Activated CD8-positive, alpha-beta memory T cell treated with anti-CD3 and anti-CD28 coated beads for 4 hours (primary cell): ENCODE results near the gene FAM222B.

Experiments used
- DNase-seq, 2 donors: peaks; one replicate each; pipeline ENCODE4 v3.0.0-alpha.2; 2020; ENCODE audit warnings: low read depth in 2 of 2

The FAM222B gene

DNA sequence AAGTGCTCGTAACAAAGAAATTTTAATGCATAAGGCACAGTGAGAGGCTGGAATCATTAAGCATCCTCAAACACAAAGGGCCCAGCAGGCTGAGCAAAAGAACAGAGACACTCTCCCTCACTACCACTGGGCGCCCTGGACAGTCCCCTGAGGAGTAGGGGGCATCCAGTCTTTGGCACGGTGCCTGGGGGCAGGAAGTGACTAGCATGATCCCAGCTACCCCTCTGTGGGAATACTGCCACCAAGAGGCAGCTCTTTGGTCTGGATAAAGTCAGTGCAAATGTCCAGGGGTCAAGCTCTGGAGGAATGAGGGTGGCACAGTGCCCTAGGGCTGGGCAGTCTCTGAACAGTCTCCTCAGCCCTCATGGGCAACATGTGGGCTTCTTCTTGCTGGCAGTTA is 128.3 kb downstream of the FAM222B start:
- no peak for DNase-seq

DNA sequence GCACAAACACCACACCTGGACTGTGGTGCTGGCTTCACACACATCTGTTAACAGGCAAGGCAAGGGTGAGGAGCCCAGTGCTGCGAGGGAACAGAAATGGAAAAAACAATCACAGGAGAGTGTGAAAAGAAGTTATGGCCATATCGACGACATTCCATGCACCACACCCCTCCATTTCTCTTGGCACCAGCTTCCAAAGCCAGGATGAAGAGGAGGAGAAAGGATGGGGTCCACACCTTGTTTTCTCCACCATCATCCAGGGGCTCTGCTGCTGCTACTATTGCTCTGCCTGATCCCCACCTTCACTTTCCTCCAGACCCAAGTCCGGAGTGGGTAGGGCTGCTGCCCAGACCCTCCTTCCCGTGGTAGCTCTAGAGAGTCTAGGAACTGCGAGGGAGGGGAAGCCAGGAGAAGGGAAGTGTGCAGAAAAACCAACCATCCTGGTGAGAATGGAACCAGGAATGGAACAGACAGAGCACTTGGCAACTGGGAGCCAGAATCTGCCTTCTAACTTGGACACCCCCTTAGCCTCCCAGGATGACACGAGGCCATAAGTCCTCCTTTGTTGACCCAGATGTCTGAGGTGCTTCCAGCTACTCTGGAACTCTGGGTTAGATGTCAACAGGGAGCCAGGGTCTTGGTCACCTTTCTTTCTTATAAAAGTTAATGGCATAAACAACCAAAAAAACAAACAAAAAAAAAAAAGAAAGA is 129.7 kb downstream of the FAM222B start:
- no peak for DNase-seq

DNA sequence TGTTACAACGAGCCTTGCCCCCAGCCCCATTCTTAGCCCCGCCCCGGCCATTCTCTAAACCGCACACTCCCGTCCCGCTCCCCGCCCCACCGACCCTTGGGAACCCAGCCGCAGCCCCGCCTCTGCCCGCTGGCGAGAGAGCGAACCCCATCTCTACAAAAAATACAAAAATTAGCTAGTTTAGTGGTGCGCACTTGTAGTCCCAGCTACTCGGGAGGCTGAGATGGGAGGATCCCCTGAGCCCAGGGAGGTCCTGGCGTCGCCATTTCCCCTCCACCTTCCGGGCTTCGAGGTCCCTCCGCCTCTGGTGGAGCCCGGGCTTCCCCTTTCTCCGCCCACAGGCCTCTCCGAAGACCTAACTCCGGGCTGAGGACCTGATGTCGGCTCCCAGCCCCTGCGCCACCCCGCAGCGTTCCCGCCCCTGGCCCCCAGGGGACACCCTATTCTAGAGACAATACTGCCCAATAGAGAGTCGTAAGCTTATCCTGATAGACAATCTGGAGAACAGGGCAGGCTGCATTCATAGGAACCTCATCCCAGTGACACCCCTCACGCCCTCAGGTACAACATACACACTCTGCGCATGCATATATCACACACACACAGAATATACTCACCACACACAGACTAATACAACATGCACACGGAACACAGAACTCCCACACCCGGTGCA is 130.4 kb downstream of the FAM222B start:
- no peak for DNase-seq

DNA sequence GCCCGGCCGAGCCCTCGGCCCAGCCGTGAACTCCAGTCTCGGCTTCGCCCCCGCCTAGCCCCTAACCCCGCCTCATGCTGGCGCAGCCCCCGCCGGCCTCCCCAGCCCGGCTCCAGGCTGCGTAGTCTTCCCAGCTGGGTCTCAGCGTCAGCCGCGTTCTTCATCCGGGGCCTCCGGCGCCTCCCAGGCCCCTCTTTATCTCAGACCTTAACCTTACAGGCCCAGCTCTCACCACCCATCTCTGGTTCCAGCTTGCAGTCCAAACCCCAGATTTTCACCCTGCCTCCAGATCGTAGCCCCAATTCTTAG is 130.9 kb downstream of the FAM222B start, which contains the start of gene PROCA1:
Gene PROCA1, minus strand, starts transcription at position 166 of the 309 bp plus-strand sequence. CDS start 228 bp downstream, outside the sequence.
- DNase-seq, result no peak

GRCh38 chr17:28710861-28711722 is 131.5 kb downstream of the FAM222B start:
- peak; percentile 72 to 76 for DNase-seq

DNA sequence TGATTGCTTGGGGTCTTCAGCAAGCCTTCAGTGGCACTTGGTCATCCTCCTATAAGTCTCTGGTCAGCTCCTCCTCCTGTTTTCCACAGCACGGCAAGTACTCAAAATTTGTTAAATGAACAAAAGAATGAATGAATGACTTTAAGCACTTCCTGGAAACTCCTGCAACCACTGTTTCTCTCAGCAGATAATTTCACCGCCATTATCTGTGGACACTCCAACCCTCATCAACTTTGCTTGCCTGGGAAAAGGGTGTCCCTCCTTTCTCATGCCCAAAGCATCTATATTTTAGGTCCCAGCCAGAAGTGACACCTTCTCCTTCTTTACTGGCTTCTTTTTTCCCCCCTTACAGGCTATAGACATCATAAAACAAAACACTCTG is 135.3 kb downstream of the FAM222B start:
- no peak for DNase-seq

- DNase-seq, result no peak
Measured at GRCh38 chr17:28706471-28707338, 135.9 kb downstream of the FAM222B start.
